DLD1 (cell line): ENCODE results near the gene RILPL1.
"Not testable (repeated sequence)": the region's sequence is repeated elsewhere in the genome, so short reads cannot be mapped to it uniquely, and the experiment has no call there.

ENCODE experiments used
- in situ Hi-C: cut with HindIII; loops from 2 replicates; pipeline ENCODE4 v1.10.0; 2017; ENCODE audit warnings: low sequenced_read_pairs

RILPL1 gene

GRCh38 chr12:123531091-123531490 is 2.4 kb downstream of the RILPL1 start:
- in situ Hi-C loops = no loop called here

DNA sequence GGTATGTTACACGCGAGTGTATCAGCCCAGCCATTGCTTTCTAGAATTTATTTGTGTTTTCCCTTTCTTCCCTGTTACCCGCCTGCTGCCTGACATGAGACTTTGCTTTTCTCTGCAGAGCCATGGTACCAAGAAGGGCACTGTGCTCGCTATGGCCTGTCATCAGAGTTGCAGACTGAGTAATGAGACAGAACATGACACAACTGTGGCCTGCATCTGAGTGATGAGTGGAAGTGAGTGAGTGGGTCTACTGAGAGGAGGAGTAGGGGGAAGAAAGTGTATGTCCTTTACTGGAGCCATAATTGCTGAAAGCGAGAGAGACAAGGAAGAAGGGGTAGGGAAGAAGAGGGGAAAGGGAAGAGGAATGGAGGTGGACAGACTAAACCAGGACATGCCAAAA is 2.9 kb downstream of the RILPL1 start:
- in situ Hi-C loops = no loop called here

DNA sequence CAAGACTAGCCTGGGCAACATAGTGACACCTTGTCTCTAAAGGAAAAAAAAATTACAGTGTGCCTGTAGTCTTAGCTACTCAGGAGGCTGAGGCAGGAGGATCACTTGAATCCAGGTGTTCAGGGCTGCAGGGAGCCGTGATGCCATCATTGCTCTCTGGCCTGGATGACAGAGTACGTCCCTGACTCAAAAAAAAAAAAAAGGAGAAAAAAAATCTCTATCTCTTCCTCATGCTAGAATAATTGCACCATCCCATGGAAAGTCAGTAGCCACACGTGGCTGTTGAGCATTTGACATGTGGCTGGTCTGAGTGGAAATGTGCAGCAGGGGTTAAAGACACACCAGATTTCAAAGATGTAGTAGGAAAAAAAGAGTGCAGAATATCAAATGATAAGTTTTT is 3.8 kb downstream of the RILPL1 start:
- in situ Hi-C loops = no loop called here

GRCh38 chr12:123528858-123529257 is 4.7 kb downstream of the RILPL1 start:
- in situ Hi-C loops = no loop called here

DNA sequence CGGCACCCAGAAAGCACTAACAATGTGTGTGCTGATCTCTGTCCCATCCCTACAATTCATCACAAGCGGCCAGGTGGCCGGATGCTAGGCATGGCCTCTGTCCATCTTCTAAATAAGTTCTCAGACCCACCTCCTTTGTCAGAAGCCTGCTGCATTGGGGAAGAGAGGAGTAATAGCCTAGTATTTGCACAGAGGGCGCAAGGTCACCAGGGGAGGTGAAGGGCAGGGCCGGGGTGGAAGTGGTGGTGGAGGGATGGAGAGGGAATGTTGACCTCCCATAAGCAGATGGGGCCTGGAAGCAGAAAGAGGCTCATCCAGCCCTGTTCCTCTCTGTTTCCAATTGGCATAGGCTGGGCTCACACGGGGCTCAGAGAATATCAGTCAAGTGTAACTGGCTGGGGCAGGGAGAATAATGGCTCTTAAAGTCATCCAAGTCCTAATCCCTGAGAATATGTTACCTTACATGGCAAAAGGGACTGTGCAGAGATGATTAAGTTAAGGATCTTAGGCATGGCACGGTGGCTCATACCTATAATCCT is 6.9 kb downstream of the RILPL1 start:
- in situ Hi-C loops = no loop called here

DNA sequence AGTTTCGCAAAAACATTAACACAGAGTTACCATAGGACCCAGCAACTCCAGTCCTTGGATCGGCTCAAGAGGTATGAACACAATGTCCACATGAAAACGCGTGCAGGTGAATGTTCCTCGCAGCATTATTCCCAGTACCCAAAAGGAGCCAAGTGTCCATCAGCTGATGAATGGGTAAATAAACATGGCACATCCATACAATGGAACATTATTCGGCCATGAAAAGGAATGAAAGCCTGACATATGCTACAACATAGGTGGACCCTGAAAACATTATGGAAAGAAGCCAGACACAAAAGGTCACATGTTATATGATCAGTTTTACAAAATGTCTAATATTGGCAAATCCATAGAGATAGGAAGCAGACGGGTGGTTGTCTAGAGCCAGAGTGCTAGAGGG is 9.1 kb downstream of the RILPL1 start:
- in situ Hi-C loops = no loop called here

DNA sequence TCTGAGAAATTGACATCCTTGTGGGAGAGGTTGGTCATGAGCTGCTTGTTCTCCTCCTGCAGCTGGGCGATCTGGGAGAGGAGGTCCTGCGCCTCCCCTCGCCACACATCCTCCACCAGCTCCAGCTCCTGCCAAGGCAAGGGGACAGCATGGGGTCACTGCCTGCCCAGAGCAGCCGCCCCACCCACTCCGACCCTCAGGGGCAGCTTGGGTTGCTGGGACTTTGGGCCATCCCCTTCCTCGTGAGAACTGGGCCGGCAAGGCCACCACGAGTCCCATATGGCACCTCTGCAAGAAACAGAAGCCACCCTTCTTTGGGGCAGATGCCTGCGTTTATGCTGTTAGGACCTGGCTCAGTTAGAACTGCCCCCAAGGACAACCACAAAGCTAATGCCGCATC is 10.0 kb downstream of the RILPL1 start:
- in situ Hi-C loops = no loop called here

DNA sequence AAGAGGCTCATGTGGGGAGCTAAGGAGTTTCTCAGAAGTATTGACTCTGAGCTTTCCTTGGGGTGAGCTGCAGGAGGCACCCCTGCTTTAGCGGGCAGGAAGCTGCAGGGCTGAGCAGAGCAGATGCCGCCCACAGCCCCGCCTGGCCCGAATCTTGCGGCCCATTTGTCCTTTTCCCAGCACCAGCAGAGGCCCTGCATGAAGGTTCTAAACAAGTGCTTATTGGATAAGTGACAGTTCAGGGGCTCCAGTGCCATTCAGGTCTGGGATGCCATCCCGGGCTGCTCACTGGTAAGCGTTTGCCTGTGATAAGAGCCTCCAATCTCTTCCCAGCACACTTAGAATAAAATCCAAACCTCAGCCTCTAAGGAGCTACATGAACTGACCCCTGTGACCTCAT is 11.4 kb downstream of the RILPL1 start:
- in situ Hi-C loops = no loop called here

DNA sequence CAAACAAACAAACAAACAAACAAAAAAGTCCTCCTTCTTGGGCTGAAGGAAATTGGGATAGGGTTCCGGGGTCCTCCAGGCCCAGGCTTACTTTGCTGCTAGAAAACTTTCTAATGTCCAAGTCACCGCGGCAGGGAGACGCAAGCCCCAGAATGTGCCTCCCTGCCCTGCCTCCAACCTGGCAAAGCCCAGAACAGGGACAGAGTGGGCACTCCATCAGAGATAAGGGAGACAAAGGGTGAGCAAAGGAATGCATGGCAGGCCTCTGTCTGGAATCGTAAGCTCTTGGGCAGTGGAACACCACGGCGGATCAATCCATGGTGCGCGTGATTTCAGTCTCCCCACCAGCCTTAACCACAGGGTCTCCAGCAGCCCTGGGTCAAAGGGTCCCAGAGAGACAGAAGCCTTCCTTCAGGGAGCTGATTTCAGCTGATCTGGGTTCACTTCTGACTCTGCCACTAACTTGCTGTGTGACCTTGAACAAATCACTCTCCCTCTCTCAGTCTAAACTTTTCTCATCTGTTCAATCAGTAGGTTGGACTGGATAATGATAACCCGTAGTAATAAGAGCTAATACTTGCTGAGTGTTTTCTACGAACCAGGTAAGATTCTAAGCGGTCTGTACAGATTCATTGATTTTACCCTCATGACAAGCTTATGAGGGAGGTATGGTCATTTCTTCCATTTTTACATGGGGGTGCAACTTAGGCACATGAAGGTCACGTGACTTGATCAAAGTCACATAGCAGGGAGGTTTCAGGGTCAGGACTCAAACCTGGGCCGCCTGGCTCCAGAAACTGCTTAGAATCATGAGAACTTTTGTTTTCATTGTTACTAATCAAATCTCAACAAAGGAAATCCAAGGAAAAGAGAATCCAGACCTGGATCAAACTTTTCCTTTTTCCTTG is 12.7 kb downstream of the RILPL1 start:
- in situ Hi-C loops = no loop called here

- in situ Hi-C loops = no loop called here
Measured at GRCh38 chr12:123519141-123520001, 14.1 kb downstream of the RILPL1 start.

DNA sequence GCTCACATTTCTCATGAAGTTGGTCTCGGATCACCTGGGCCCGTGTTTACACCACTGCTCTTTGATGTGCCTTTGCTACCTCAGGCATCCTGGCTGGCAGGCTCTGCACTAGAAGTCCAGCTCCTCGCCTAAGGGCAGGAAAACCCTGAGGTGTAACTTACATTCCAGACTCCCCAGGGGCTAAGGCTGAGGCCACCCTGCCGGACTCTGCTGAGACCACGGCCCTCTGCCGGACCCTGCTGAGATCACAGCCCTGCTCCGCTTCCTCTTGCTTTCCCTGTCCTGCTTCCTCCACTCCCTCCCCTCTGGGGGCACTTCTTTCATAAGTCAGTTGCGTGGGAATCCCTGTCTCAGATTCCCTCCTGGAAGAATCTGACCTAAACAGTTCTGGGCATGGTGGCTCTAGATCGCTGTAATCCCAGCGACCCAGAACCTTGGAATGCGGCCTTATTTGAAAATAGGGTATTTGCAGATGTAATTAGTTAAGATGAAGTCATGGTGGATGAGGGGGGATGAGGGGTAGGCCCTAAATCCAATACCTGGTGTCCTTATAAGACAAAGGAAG is 17.2 kb downstream of the RILPL1 start:
- in situ Hi-C loops = no loop called here

- in situ Hi-C loops = not testable (repeated sequence)
Measured at GRCh38 chr12:123514582-123515221, 18.8 kb downstream of the RILPL1 start.

DNA sequence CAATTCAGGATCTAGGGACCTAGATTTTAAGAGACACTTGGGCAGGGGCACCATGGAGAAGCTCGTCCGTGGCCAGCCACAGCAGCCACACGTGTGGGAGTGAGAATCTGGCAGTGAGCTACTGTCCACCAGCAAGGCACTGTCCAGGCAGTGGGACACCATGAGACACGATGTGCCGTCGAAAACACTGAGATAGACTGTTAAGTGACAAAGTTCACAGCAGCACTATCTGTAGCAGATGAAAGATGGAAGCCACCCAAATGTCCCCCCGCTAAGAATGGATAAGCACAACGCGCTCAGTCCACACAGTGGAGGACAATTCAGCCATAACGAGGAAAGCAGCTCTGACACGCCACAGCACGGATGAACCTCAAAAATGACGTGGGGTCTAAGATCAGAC is 19.7 kb downstream of the RILPL1 start:
- in situ Hi-C loops = no loop called here

- in situ Hi-C loops = no loop called here
Measured at GRCh38 chr12:123512838-123513665, 20.5 kb downstream of the RILPL1 start.

GRCh38 chr12:123506843-123507236 is 26.7 kb downstream of the RILPL1 start:
- in situ Hi-C loops = no loop called here

DNA sequence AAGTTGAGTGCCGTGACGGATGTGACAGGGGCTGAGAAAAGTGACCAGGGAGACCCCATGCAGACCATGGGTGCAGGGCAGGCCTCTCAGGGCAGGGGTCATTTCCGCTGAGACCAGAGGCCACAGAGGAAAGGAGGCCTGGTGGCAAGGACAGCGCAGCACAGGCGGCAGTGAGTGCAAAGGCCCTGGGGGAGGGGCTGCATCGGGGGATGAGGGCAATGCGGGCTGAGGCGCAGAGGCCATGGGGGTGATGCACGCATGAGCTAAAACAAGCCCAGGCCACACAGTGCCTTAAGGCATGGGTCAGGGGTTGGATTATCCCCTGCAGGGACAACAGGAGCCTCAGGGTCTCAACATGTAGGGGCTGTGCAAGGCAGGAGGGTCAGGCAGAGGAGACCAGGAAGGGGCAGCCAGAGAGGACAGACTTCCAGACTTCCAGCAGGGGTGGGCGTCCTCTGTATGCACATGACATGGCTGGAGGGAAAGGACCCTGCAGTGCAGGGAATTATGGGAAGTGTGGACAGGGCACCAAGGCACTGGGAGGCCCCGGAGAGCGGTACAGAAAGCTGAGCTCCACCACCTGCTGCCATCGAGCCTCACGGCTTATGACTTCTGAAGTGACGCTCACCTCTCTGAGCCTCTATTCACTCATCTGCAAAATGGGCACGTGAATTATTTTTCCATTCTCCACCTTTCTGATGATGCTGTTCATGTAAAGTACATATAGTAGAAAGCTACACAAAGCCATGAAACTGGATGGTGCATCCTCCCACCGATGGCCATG is 27.3 kb downstream of the RILPL1 start:
- in situ Hi-C loops = no loop called here

DNA sequence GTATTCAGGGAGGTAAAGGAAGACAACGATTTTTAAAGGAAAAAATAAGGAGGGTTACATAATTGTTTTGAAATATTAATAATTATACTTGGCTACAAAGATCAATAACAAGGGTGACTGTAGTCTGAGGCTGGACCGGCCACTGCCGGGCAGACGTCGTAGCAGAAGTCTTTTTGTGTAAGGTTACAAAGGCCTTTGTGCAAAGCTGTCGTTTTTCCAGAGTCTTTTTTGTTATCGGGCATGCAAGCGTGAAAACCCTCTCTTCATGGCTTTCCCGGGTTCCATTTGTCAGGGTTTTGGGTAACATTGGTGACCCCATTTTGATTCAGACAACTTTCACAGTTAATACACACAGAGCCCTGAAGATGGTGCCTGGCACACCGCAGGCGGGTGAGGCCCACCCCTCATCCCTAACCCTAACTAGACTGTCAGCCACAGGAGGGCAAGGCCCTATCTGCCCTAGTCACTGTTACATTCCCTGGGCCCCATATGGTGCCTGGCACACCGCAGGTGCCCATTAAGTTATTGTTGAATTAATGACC is 31.3 kb downstream of the RILPL1 start:
- in situ Hi-C loops = no loop called here

- in situ Hi-C loops = no loop called here
Measured at GRCh38 chr12:123499332-123499731, 34.2 kb downstream of the RILPL1 start.
